ENCODE measurements around the gene TTLL8. TPM values are rescaled to one million over a fixed set of nuclear protein-coding genes. Genes with fewer than 3 reads are reported as not detected.

TTLL8 gene
- total and polyA plus RNA-seq, 2 of the 8 experiments (the other 6 are each of a cell fraction or from before 2014, with no cell fraction given), result not detected

- TF ChIP-seq POLR2AphosphoS5 (IDR thresholded peaks at IDR 0.05; ENCODE audit: low read depth, low read length) (no peak), TAF7 (optimal IDR thresholded peaks at IDR 0.05; ENCODE audit: borderline replicate concordance, low read depth, low read length) (no peak), SP4 (IDR thresholded peaks at IDR 0.05; ENCODE audit: low read length) (no peak), EZH2 (IDR thresholded peaks at IDR 0.05; ENCODE audit: low read depth, low read length, severe bottlenecking) (no peak), TBP (IDR thresholded peaks at IDR 0.05; ENCODE audit: low read depth, low read length) (no peak)
Measured at GRCh38 chr22:50011447-50012210, 46.5 kb downstream of the TTLL8 start (continued).

All from H1 (cell line).